Osteocyte (in vitro differentiated cells): Measurements from ENCODE around the gene APOBEC3F. TPM values are rescaled to one million over a fixed set of nuclear protein-coding genes. Genes with fewer than 3 reads are reported as not detected.
"Not testable (repeated sequence)": the region's sequence is repeated elsewhere in the genome, so short reads cannot be mapped to it uniquely, and the experiment has no call there.

Source experiments
- DNase-seq: peaks from one replicate; pipeline ENCODE4 v3.0.0; 2021; ENCODE audit warnings: mixed read lengths; ENCODE audit not compliant: unreplicated experiment; ENCODE audit errors: extremely low spot score
- H3K27ac Mint-ChIP-seq: one replicate; pipeline ENCODE4 v1.8.0; 2021; ENCODE audit warnings: mild to moderate bottlenecking, mixed read lengths; ENCODE audit not compliant: unreplicated experiment
- H3K27me3 Mint-ChIP-seq: one replicate; pipeline ENCODE4 v1.8.0; 2021; ENCODE audit warnings: mixed read lengths; ENCODE audit not compliant: unreplicated experiment
- H3K36me3 Mint-ChIP-seq: one replicate; pipeline ENCODE4 v1.8.0; 2021; ENCODE audit warnings: mixed read lengths; ENCODE audit not compliant: unreplicated experiment
- H3K4me1 Mint-ChIP-seq: one replicate; pipeline ENCODE4 v1.8.0; 2021; ENCODE audit warnings: mixed read lengths; ENCODE audit not compliant: unreplicated experiment
- H3K4me3 Mint-ChIP-seq: one replicate; pipeline ENCODE4 v1.8.0; 2021; ENCODE audit warnings: mild to moderate bottlenecking, moderate library complexity, mixed read lengths; ENCODE audit not compliant: unreplicated experiment
- H3K9me3 Mint-ChIP-seq: one replicate; pipeline ENCODE4 v1.8.0; 2021; ENCODE audit warnings: mixed read lengths; ENCODE audit not compliant: unreplicated experiment
- CTCF ChIP-seq: fragments of 200-600 bp; sonication (generic); IDR thresholded peaks from 2 replicates; pipeline ENCODE4 v1.5.0; 2021; ENCODE audit warnings: antibody characterized with exemption, mild to moderate bottlenecking, moderate library complexity
- total RNA-seq: library from RNA; stranded (reverse); gene quantifications from 2 replicates; pipeline ENCODE4 v1.2.1, GENCODE V29; 2021

The APOBEC3F gene
- total RNA-seq, 1 donor from 2014 or later: 9.9 TPM

GRCh38 chr22:39068033-39068785 is 27.5 kb downstream of the APOBEC3F start:
- no peak for TF ChIP-seq CTCF
- Mint-ChIP-seq H3K9me3 (no peaks in the 10 kb centered on the region), H3K4me3 (no peak overlapping the region), H3K36me3 (no peaks in the 10 kb centered on the region), H3K27me3 (peaks cover 3% of the 10 kb centered on the region), H3K4me1 (peaks cover 5% of the 10 kb centered on the region), H3K27ac (no peak overlapping the region)
- DNase-seq: no peak

GRCh38 chr22:39070186-39070585 is 29.5 kb downstream of the APOBEC3F start:
- no peak for TF ChIP-seq CTCF
- H3K4me3 Mint-ChIP-seq: no peak overlapping the region
- no peaks in the 10 kb centered on the region for H3K36me3 Mint-ChIP-seq

GRCh38 chr22:39072581-39072981 is 31.9 kb downstream of the APOBEC3F start:
- H3K4me1 Mint-ChIP-seq, H3K36me3 Mint-ChIP-seq: not testable (repeated sequence)

More at GRCh38 chr22:39070186-39070585, 29.5 kb downstream of the APOBEC3F start:
- DNase-seq: no peak
- H3K9me3 Mint-ChIP-seq: no peaks in the 10 kb centered on the region
- H3K4me1 Mint-ChIP-seq: peaks cover 4% of the 10 kb centered on the region
- H3K27me3 Mint-ChIP-seq: peaks cover 3% of the 10 kb centered on the region
- no peak overlapping the region for H3K27ac Mint-ChIP-seq

GRCh38 chr22:39073981-39074380 is 33.3 kb downstream of the APOBEC3F start:
- Mint-ChIP-seq H3K27ac (no peak overlapping the region), H3K9me3 (no peaks in the 10 kb centered on the region), H3K27me3 (peaks cover 3% of the 10 kb centered on the region), H3K36me3 (no peaks in the 10 kb centered on the region), H3K4me1 (peaks cover 12% of the 10 kb centered on the region), H3K4me3 (no peak overlapping the region)
- TF ChIP-seq CTCF: no peak
- no peak for DNase-seq

More at GRCh38 chr22:39072581-39072981, 31.9 kb downstream of the APOBEC3F start:
- not testable (repeated sequence) for H3K4me3 Mint-ChIP-seq, H3K9me3 Mint-ChIP-seq, DNase-seq, H3K27me3 Mint-ChIP-seq, H3K27ac Mint-ChIP-seq

GRCh38 chr22:39076155-39077025 is 35.7 kb downstream of the APOBEC3F start:
- H3K27ac Mint-ChIP-seq, H3K27me3 Mint-ChIP-seq, H3K9me3 Mint-ChIP-seq, H3K36me3 Mint-ChIP-seq, DNase-seq: not testable (repeated sequence)
- peak overlapping the region; percentile 46 for H3K4me3 Mint-ChIP-seq
- H3K4me1 Mint-ChIP-seq: peaks cover 12% of the 10 kb centered on the region

- H3K4me1 Mint-ChIP-seq: peaks cover 12% of the 10 kb centered on the region
- DNase-seq, H3K9me3 Mint-ChIP-seq, H3K36me3 Mint-ChIP-seq, H3K27me3 Mint-ChIP-seq: not testable (repeated sequence)
- H3K4me3 Mint-ChIP-seq: peak within 1 kb of the TSS; percentile 46
- peak within 1 kb of the TSS; percentile 57 for H3K27ac Mint-ChIP-seq
Observed at GRCh38 chr22:39077026-39077840, 36.6 kb downstream of the APOBEC3F start, which contains the start of gene APOBEC3G. Gene APOBEC3G, plus strand, starts transcription at chr22:39077275. Its CDS starts 87 bp downstream, at chr22:39077362.

GRCh38 chr22:39077912-39078311 is 37.2 kb downstream of the APOBEC3F start:
- H3K9me3 Mint-ChIP-seq, H3K27me3 Mint-ChIP-seq, H3K27ac Mint-ChIP-seq, H3K4me3 Mint-ChIP-seq, H3K36me3 Mint-ChIP-seq, DNase-seq: not testable (repeated sequence)
- peaks cover 12% of the 10 kb centered on the region for H3K4me1 Mint-ChIP-seq
